ENCODE measurements around the gene AHRR.

The AHRR gene

DNA sequence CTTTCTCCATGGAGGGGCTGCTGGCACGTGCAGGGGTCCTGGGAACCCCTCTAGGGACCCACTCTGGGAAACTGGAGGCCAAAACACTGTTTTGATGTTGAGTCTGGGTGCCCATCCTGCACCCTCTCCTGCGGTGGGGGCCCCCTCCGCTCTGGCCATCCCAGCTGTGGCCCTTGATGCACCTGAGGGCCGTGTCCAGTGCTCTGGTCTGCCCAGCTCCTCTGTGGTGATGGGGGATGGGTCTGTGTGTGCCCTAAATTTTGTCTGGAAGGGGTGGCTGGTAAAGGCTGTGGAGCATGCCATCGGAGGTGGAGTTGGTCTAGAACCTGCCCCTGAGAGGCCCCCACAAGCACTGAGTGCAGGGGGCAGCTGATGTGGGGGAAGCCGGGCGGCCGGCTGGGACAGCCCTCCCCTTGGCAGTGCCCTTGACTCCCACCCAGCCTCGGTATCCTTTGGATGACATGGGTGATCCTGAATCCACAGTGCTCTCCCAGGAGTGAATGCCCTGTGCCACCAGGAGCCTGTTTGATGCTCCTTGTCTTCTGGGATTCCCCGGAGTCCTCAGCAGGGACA lies 26.3 kb downstream of the AHRR start:
- no peak for DNase-seq

DNA sequence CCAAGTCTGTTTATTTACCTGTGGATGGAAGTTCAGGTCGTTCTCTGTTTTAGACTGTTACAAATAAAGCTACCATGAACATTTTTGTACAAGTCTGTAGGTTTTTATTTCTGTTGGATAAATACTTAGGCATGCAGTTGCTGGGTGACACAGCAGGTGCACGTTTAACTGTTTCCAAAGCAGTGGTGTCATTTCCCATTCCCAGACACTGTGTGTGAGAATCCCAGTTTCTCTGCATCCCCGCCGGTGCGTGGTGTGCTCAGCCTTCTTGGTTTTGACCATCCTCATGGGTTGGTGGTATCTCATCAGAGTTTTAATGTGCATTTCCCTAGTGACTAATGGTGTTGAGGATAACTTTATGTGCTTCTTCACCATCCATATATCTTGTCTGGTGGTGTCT lies 27.2 kb downstream of the AHRR start:
- DNase-seq, result no peak

DNA sequence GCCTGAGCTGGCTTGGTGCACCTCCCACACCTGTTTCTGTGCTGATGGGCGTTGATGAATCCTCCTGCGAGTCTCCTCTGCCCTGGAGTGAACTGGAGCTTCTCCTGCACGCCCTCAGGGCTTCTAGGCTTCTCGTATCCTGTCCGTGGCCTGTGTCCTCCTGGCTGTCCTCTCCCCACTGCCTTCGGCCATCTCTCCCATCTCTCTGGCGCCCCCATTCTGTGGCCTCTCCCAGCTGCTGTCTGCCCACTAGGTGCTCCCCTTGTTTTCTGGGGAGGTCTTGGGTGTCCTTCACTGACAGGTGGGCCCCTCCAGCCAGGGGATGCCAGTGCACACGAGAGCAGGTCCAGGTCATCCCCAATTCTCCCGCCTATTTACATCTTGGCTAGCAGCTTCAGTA lies 28.8 kb downstream of the AHRR start:
- DNase-seq, result no peak

DNA sequence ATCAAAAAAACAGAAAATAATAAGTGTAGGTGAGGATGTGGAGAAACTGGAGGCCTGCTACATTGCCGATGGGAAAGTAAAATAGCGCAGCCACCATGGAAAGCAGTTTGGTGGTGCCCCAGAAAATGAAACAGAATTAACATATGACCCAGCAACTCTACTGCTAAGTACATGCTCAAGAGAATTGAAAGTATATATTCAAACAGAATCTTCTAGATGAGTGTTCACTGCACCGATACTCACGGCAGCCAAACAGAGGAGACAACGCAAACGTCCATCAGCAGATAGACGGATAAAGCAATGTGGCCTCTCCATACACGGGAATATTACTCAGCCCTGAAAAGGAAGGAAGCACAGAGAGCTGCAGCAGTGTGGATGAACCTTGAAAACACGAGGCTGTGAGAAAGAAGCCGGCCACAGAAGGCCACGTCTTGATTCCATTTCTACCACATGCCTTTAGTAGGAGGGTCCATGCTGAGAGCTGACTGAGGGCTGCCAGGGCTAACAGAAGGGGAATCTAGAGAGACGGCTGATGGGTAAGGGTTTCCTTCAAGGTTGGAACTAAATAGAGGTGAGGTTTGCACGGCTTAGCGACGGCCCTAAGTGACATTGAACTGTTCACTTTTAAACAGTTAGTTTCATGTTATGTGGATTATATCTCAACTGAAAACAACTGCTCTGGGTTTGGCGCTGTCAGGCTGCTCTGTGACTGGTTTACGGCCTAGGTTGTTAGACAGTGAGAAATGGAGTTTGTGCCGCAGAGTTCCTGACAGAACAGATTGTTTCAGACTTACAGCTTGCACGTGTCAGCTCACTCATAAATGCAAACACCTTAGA lies 29.8 kb downstream of the AHRR start:
- DNase-seq, result no peak

DNA sequence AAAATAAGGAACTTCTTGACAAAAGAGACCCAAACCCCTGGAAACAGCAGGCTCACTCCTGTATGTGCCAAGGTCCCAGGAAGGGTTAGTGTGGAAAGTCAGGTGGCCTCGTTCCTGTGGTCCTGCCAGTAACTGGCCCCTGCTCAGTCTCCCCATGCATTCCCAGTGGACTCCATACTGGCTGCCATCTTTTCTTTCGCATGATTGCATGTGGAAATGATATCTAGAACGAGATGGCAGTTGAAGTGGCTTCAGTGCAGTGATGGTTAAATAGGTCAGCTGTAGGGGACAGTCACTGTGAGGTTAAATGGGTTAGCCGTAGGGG lies 30.4 kb downstream of the AHRR start:
- no peak for DNase-seq

DNA sequence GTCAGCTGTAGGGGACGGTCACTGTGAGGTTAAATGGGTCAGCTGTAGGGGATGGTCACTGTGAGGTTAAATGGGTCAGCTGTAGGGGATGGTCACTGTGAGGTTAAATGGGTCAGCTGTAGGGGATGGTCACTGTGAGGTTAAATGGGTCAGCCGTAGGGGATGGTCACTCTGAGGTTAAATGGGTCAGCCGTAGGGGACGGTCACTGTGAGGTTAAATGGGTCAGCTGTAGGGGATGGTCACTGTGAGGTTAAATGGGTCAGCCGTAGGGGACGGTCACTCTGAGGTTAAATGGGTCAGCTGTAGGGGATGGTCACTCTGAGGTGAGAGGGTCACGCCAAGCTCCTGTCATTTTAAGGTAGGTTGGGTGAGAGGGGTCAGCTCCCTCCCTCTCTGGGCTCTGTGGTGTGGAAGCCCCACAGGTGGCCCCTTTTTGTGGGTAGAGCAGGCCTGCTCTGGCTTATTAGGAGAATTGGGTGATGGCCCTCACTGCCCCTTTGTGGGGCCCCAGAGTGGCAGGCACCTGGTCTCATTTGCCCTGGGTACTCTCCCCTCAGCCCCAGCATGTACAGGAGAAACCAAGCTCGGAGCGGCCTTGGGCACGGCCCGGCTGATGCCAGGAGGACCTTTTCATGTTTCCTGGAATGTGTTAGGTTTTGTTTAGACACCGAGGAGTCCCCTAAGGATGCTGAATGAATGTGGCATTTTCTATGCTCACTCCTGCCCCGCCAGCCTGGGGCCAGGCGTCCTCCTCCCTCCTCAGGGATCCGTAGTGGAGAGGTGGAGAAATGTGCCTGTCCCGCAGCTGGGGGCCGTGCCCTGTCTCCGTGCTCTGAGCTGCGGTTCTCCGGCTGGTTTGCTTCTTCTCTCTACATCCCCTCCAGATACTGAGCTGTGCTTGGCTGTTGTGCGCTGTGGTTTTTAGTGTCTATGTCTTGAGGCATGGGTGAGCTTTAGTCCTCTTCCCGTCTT lies 31.4 kb downstream of the AHRR start:
- DNase-seq, result no peak

DNA sequence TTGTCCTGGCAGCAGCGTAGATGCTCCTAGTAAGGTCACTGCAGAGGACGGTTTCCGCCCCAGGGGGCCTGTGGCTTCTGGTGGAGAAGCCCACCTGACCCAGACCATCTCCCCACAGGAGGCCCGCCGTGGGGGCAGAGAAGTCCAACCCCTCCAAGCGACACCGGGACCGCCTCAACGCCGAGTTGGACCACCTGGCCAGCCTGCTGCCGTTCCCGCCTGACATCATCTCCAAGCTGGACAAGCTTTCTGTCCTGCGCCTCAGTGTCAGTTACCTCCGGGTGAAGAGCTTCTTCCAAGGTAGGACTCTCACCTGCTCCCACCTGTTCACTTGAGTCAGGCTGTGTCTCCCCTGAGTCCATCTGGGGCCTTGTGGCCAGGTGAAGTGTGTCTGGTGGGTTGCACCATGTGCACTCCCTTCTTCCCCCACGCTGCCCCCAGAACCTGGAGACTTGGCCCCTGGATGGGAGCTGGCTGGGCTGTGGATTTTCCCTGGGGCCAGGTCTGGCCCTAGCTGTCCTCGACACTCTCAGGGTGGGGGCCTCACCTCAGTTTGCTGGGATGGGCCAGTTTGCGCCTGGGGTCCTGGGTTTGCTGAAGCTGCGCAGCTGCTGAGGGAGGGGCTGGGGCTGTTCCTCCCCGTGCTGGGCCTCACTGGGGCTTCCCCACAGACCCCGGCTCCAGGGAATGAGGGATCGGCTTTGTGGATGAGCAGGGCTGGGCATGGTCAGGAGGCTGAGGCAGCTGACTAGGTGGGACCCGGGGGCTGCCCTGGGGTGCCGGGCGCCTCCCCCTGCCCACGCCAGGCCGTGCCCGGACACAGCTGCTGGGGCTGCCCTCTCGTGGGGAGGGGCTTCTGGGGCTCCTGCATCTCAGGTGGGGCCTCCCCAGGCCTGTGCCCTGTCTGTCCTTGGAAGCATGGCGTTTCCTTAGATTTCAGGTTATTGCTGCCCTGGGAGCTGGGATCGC lies 32.4 kb downstream of the AHRR start:
- no peak for DNase-seq

DNA sequence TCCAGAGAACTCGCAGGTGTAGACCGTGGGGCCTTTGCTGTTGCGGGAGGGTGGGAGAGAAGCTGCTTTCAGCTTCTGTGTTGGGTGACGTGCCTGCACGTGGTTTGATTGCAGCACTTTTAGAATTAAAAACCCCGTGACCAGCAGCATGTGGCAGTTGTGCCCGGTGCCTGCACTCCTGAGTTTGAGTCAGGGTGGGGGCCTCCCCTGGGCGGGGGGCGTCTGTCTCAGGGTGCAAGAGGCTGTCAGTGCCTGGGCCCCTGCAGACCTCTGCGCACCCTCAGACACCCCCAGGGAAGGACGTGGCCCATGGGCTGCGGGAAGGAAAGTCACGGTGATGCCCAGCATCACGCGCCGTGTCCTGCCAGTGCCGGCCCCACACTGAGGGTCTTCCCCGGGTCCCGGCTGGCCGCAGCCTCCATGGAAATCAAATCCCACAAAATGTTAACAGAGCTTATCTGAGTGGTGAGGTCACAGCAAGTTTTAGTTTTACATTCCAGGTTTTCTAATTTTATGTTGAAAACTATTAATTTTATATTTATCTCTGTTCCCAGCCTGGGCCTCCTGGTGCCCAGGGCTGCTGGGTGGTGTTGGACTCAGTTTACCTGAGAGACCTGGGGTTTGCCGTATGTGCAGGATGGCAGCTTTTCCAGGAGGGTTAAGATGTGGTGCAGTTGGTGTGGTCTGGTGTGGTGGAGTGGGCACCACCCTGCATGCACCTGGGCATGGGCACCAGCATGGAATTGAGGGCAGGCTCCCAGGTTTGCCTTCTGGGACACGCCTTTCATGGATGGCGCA lies 33.3 kb downstream of the AHRR start:
- no peak for DNase-seq

DNA sequence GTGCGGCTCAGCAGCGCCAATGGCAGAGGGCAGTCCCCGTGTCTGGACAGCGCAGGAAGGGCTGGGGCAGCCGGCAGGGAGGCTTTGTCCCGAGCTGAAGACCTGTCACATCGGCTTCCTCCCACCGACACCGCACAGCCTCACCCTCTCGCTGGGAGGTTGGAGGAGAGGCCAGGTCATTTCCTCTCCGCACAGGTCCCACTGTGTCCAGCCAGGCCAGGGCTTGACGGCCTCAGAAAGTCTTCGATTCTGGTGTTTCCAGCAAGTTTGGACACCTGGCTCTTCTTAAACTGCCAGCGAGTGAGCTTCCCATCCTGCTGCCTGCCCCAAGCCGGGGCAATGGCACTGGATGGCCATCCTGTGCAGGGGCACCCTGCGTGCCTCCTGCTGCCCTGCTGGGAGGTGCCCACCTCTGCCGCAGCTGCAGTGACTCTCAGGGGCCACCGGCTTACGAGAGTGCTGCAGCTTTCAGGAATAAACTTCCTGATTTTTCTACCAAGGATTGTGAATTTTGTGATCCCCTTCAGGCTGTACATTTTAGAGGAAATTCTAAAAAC lies 33.9 kb downstream of the AHRR start:
- no peak for DNase-seq

DNA sequence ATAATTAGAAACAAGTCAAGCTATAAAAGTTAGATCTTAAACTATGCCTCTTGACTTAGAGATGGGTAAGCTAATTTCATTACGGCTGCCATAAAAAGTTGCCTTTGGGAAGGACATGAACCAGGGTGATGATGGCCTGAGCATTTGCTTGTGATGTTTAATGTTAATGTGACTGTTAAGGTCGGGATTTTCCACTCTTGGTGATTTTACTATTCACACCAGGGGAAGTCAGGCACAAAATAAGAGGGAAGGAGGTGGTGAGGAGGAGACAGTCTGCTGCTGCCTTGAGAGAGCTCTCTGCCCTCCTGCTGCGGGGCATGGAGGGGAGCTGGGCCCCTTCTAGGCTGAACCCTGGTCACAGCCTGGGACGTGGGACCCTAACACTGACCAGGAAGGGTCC lies 34.4 kb downstream of the AHRR start:
- DNase-seq, result no peak

DNA sequence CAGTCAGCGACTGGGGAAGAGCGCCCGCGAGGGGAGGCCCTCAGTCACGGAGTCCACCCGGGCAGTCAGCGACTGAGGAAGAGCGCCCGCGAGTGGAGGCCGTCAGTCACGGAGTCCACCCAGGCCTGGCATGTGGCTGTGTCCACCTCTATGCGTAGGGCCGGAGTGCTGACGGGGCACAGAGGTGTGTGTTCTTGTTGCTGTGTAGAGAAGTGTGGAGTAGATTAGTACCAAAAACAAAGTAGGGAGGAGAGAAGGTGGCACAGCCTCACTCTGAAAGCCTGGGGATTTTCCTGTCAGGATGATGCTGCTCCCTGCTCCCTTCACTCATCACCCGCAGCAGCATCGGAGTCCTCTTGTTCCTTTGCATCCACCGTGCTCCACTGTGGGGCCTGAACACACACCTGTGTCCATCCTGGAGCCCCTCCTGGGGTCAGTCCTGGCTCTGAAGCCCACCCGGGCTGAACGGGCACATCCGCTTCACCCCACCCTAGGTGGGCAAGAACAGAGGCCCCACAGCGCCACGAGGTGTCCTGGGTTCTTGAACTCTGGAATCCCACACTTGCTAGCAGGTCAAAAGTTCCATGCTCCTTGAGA lies 37.9 kb downstream of the AHRR start:
- no peak for DNase-seq

DNA sequence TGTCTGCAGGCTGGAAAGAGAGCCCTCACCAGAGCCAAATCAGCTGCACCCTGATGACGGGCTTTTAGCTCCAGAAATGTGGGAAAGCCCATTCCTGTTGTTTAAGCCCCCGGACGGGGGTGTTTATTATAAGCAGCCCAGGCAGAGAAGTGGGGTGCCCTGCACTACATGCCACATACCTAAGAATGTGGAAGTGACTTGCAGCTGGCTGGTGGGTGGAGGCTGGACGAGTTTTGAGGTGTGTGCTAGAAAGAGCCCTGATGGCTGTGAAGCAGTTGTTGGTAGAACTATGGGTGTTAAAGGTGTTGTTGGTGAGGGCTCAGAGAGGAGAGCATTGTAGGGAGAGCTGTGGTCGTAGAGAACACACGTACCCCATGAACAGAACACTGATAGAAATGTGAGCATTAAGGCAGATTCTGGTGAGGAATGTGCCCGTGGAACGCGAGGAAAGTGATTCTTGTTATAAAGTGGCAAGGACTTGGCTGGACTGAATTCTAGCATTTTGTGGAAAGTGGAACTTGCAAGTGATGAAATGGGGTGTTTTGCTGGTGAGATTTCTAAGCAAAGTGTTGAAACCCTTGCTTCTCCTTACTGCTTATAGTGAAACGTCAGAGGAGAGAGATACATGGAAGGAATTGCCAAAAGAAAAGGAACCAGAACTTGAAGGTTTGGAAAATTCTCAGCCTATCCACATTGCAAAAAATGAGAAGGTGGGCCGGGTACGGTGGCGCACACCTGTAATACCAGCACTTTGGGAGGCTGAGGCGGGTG lies 38.9 kb downstream of the AHRR start:
- no peak for DNase-seq

DNA sequence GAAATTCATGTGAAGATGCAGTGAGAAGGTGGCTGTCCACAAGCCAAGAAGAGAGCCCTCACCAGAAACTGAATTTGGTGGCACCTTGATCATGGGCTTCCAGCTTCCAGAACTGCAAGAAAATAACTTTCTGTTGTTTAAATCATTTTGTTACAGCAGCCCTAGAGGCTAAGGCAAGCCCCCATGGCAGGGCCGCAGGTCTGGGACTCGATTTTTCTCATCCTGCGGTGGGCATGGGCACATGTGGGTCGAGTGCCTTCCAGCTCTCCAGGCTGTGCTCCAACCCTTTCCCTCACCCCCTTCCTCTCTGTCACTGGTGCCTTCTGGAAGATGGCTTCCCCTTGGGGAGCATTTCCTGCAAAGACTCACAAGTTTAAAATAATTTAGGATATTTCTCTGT lies 40.7 kb downstream of the AHRR start:
- DNase-seq, result no peak

DNA sequence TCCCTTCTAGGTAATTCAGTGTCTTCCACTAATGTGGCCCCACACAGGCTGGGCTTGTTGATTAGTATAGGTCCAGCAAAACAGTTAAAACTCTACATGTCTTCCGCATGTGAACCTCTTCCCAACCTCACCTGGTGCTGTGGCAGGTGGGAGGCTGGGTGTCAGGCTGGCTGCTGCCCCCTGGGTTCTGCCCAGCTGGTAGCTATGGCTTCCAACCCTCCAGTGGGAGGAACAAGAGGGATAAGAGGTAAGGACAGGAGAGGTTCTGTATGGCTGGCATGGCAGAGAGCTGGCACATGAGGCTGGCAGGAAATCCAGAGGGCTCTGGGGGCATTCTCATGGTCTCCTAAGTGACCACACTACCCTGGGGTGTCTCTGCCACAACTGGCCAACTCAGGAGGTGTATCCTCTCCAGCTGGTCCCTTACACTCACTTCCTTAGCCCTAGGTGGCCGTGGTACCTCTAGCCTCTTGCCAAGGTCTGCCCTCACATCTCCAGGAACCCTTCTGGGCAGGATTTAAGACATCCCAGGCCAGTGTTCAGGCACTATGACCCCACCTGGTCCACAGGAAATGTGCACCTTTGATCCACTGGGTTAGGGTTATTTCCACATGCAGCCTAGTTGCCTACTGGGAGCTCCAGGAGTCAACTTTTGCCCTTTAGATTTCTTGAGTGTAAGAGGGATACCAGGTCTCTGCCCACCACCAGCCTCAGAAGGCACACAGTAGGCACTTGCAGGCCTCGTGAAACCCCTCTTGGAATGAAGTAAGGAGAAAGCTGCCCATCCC lies 41.7 kb downstream of the AHRR start:
- no peak for DNase-seq

DNA sequence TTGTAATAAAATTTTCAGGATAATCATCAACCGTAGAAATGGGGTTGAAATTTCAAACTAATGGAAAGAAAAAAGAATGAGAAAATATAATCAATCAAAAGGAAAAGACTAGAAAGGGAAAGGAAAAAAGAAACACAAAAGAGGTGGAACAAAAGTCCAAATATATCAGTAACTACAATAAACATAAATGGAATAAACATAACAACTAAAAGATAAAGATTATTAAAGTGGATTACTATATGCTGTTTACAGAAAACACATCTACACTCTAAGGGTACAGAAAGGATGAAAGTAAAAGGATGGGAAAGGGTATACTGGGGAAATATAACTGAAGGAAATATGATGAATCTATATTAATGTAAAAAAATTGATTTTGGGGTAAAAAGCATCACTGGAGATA lies 43.0 kb downstream of the AHRR start:
- DNase-seq, result no peak

DNA sequence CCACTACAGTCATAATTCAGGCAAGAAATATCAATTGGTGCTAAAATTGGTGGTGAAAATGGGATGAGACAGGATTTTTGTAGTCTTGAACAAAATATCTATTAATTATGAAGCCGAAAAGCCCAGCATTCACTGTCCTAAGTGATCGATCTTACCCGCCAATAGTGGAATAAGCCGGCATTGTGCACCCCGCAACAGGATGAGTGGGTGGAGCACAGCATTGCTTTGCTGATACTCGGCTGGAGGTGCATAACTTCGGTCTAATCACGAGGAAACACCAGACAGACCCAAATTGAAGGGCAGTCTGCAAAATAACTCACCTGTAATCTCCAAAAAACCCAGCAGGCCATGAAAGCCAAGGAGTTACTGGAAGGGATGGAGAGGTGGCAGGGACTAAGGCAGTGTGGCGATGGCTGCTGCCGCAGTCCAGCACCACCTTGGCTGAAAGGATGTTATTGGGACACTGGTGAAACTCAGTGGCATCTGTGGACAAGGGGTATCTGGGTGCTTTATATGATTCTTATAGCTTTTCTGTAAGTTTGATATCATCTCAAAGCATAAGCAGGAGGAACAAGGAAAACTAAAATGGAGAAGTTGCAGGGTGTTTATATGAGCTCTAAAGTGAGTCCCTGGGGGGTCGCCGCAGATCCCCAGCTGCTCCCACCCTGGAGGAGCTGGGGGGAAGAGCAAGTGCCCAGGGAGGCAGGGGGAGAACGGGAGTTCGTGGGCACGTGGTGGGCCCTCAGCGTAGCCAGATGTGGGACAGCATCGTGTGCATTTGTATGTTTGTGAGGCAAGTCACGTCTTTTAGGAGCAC lies 45.2 kb downstream of the AHRR start:
- DNase-seq, result no peak

DNA sequence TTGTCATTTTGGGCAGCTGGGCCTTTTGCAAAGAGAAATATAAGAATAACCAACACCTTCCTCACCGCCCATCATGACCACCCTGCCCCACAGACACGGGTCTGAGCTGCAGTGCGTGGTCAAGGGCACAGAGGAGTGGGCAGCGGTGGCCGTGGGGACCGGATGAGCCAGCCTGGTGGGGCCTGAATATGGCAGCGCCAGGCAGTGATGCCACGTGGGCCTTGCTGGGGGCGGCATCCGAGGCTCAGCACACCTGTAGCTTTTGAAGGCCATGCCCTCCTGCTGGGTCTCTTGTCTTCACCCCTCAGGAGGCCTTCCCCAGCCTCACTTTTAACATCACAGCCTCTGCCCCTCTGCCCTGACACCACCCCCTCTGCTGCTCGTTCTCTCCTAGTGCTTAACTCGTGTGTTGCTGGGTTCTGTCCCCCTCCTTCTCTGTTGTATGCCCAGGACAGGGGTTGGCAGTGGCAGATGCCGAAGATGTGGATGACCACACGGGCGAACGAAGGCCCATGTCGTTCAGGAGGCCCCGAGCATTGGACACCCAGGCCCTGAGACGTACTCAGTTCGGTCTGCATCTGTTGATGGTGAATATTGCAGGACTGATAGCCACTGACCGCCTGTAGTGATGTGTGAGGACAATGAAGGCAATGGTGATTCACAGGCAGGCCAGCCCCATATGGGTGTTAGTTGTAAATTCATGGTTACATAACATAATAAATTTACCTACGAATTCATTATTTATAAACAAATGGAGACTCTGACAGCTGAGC lies 46.0 kb downstream of the AHRR start:
- no peak for DNase-seq

Measured in stimulated activated naive CD4-positive, alpha-beta T cell treated with Interleukin-2 at 50 U/mL for 16 hours (primary cell).